NB4 (cell line): Measurements from ENCODE around the gene AMZ1.

ENCODE experiments used
- MYC ChIP-seq: IDR thresholded peaks from 2 replicates; pipeline ENCODE4 v1.6.1; 2011; ENCODE audit warnings: low read depth, low read length
- POLR2A ChIP-seq: IDR thresholded peaks from 2 replicates; pipeline ENCODE4 v1.6.1; 2011; ENCODE audit warnings: mild to moderate bottlenecking; ENCODE audit not compliant: insufficient read length; ENCODE audit errors: extremely low read depth
- TF ChIP-seq, protein P1 (sequence below): IDR thresholded peaks from one replicate; pipeline ENCODE4 v1.5.1; 2012; ENCODE audit warnings: low read depth, low read length
- TF ChIP-seq, protein P2 (sequence below): IDR thresholded peaks from 2 replicates; pipeline ENCODE4 v1.6.1; 2011; ENCODE audit warnings: low read depth, low read length

DNA sequence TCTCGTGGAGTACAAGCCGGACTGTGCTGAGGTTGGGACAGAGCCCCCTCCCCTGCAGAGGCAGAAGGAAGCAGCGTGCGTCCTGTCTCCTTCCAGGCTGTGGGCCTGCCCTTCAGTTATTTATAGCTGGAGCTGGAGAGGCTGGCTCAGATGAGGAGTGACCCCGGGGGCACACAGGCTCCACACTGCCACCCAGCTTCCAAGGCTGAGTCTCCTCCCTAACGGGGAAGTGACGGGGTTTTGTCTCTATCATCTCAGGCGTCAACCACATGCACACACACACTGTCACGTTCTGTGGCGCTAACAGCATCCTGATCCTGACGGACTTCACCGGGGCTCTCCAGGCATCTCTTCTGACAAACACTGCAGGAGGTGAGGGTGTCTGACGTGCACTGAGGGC, 25.4 kb downstream of the AMZ1 start:
- TF ChIP-seq, protein P1, sequence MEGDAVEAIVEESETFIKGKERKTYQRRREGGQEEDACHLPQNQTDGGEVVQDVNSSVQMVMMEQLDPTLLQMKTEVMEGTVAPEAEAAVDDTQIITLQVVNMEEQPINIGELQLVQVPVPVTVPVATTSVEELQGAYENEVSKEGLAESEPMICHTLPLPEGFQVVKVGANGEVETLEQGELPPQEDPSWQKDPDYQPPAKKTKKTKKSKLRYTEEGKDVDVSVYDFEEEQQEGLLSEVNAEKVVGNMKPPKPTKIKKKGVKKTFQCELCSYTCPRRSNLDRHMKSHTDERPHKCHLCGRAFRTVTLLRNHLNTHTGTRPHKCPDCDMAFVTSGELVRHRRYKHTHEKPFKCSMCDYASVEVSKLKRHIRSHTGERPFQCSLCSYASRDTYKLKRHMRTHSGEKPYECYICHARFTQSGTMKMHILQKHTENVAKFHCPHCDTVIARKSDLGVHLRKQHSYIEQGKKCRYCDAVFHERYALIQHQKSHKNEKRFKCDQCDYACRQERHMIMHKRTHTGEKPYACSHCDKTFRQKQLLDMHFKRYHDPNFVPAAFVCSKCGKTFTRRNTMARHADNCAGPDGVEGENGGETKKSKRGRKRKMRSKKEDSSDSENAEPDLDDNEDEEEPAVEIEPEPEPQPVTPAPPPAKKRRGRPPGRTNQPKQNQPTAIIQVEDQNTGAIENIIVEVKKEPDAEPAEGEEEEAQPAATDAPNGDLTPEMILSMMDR = peak; percentile 51
- TF ChIP-seq POLR2A (no peak), MYC (no peak)
- TF ChIP-seq, protein P2, sequence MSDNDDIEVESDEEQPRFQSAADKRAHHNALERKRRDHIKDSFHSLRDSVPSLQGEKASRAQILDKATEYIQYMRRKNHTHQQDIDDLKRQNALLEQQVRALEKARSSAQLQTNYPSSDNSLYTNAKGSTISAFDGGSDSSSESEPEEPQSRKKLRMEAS = no peak
